Measurements from ENCODE around the gene PANK2.

Gene PANK2

DNA sequence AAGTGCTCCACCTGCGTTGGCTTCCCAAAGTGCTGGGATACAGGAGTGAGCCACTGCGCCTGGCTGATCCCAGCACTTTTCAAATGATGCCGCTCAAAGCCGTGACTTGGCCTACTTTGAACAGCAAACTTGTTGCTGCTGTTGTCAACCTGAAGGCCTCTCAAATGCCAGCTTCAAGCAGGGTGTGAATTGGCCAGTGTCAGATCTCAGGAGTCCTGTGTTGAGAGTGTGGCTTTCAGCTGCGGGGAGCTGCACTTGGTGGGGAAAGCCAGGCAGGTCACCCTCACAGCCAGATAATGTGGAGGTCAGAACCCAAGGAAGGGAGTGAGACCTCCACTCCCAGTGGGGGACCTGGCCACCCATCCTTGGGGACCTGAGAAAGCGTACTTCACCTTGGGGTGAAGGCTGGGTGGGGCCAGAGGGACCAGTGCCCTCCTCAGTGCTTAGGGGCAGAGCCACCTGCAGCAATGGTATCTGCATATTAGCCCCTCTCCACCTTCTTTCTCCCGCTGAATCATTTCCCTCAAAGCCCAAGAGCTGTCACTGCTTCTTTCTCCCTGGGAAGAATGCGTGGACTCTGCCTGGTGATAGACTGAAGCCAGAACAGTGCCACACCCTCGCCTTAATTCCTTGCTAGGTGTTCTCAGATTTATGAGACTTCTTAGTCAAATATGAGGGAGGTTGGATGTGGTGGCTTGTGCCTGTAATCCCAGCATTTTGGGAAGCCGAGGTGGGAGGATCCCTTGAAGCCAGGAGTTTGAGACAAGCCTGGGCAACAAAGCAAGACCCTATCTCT is 19.1 kb upstream of the PANK2 start:
- no peak for TF ChIP-seq CTCF (IDR thresholded peaks at IDR 0.05; ENCODE audit: borderline replicate concordance, insufficient read depth, low read depth, low read length)
- H3K4me3 ChIP-seq (ENCODE audit: low read depth, low read length) = no peak overlapping the region

- H3K4me3 ChIP-seq (ENCODE audit: low read depth, low read length) = no peak overlapping the region
These were observed 17.5 kb upstream of the PANK2 start for GRCh38 chr20:3871550-3872265.

GRCh38 chr20:3873507-3873906 is 15.7 kb upstream of the PANK2 start:
- no peak for TF ChIP-seq CTCF (IDR thresholded peaks at IDR 0.05; ENCODE audit: borderline replicate concordance, insufficient read depth, low read depth, low read length)
- H3K4me3 ChIP-seq (ENCODE audit: low read depth, low read length) = no peak overlapping the region

More at GRCh38 chr20:3871550-3872265, 17.5 kb upstream of the PANK2 start:
- TF ChIP-seq CTCF (IDR thresholded peaks at IDR 0.05; ENCODE audit: borderline replicate concordance, insufficient read depth, low read depth, low read length) = no peak

GRCh38 chr20:3874194-3874844 is 14.9 kb upstream of the PANK2 start:
- no peak overlapping the region for H3K4me3 ChIP-seq (ENCODE audit: low read depth, low read length)
- no peak for TF ChIP-seq CTCF (IDR thresholded peaks at IDR 0.05; ENCODE audit: borderline replicate concordance, insufficient read depth, low read depth, low read length)

DNA sequence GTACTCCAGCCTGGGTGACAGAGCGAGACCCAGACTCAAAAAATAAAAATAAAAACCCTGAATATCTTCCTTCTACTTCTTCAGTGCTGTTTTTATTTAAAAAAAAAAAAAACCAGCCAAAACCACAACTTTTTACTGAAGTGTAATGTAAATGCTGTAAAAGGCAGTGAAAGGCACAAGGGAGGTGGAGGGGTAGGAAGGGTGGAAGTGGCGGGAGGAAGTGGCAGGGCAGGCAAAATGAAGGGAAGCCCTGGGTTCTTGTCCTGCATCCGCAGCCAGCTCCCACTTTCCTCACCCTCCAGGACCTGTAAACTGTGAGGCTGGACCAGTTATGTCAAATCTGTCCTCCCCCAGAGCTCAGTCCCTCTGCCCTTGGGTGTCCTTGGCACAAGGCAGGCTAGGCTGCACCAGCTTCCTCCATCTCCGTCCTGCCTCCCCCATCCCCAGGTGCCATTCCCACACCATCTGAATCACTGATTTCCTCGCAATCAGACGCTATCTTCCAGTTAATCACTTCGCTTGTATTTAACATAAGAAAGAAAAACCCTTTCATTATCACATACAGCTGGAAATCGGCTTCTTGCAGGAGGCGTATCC is 13.7 kb upstream of the PANK2 start:
- H3K4me3 ChIP-seq (ENCODE audit: low read depth, low read length) = no peak overlapping the region
- no peak for TF ChIP-seq CTCF (IDR thresholded peaks at IDR 0.05; ENCODE audit: borderline replicate concordance, insufficient read depth, low read depth, low read length)

- TF ChIP-seq CTCF (IDR thresholded peaks at IDR 0.05; ENCODE audit: borderline replicate concordance, insufficient read depth, low read depth, low read length) = no peak
- no peak overlapping the region for H3K4me3 ChIP-seq (ENCODE audit: low read depth, low read length)
These were observed 13.2 kb upstream of the PANK2 start for GRCh38 chr20:3876000-3876399.
